Measurements from ENCODE around the gene ITGA2B. TPM values are rescaled to one million over a fixed set of nuclear protein-coding genes. Genes with fewer than 3 reads are reported as not detected.

Gene ITGA2B
- total RNA-seq, 1 experiment from 2014 or later = 8.3 TPM

DNA sequence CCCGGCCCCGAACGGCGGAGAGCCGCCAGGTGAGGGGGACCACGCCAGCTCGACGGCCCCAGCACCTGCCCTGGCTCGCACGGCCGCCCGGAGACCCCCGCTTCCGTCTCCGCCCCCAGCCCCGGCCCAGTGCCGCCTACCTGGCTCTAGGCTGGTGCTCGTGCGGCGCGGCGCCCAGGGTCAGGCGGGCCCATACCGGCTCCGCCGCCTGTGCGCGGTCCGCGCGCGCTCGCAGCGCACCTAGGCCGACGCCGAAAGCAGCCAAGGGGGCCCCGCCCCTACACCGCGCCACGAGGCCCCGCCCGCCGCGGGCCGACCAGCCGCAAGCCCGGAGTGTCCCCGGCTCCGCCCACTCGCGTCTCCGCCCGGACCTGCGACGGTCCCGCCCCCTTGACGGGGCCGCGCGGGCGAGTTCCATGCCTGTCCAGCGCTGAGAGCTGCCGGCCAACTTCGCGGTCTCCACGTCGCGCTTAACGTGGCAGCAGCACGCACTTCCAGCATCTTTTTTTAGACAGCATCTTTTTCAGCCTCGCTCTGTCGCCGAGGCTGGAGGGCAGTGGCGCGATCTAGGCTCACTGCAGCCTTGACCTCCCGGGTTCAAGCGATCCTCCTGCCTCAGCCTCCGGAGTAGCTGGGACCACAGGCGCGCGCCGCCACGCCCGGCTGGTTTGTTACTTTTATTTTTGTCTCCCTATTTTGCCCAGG lies 64.7 kb downstream of the ITGA2B start, which contains the start of gene SLC25A39:
Gene SLC25A39 (minus strand): TSS at position 253 of the 705 bp plus-strand sequence. CDS start 1,261 bp downstream, outside the sequence.
- no peak within 1 kb of the TSS for H2BK120ac ChIP-seq (ENCODE audit: low read depth, low read length, poor library complexity, severe bottlenecking)
- TF ChIP-seq, protein P1, sequence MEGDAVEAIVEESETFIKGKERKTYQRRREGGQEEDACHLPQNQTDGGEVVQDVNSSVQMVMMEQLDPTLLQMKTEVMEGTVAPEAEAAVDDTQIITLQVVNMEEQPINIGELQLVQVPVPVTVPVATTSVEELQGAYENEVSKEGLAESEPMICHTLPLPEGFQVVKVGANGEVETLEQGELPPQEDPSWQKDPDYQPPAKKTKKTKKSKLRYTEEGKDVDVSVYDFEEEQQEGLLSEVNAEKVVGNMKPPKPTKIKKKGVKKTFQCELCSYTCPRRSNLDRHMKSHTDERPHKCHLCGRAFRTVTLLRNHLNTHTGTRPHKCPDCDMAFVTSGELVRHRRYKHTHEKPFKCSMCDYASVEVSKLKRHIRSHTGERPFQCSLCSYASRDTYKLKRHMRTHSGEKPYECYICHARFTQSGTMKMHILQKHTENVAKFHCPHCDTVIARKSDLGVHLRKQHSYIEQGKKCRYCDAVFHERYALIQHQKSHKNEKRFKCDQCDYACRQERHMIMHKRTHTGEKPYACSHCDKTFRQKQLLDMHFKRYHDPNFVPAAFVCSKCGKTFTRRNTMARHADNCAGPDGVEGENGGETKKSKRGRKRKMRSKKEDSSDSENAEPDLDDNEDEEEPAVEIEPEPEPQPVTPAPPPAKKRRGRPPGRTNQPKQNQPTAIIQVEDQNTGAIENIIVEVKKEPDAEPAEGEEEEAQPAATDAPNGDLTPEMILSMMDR (conservative IDR thresholded peaks at IDR 0.05) = no peak
- no CpG with 5 or more reads among the region's 85 CpGs for WGBS (ENCODE audit: extremely low coverage, insufficient read length, low lambda C conversion rate)

More for the DNA sequence above, 64.7 kb downstream of the ITGA2B start, which contains the start of gene SLC25A39:
- Histone ChIP-seq H3K14ac (ENCODE audit: insufficient read depth, low read length) (peak within 1 kb of the TSS; percentile 51), H4K20me1 (ENCODE audit: control insufficient read depth, insufficient read depth, insufficient read length) (no peaks in the 10 kb centered on the region), H4K8ac (replicated peaks; ENCODE audit: insufficient read length, low read depth, low read length) (no peak within 1 kb of the TSS), H3K27me3 (ENCODE audit: insufficient read depth, low read length) (no peaks in the 10 kb centered on the region), H3K23ac (ENCODE audit: insufficient read length, low read depth, low read length) (no peak within 1 kb of the TSS), H3K4me1 (ENCODE audit: insufficient read depth, low read length) (no peaks in the 10 kb centered on the region), H3K4ac (ENCODE audit: low read depth, low read length) (no peak within 1 kb of the TSS), H2BK20ac (ENCODE audit: low read depth, low read length, poor library complexity, severe bottlenecking) (no peak within 1 kb of the TSS), H2AFZ (ENCODE audit: low read length) (no peak within 1 kb of the TSS), H2BK5ac (ENCODE audit: insufficient read length, low read length) (no peak within 1 kb of the TSS), H2AK5ac (ENCODE audit: insufficient read length, low read length) (no peak within 1 kb of the TSS), H3K79me1 (ENCODE audit: insufficient read depth, low read depth, low read length, poor library complexity, severe bottlenecking) (peaks cover 4% of the 10 kb centered on the region), H3K79me2 (ENCODE audit: insufficient read depth, low read length) (peaks cover 4% of the 10 kb centered on the region; the same call in 1 of the 2 replicates), H3K27ac (ENCODE audit: insufficient read length, low read depth, low read length) (no peak within 1 kb of the TSS), H3K56ac (ENCODE audit: insufficient read length, low read depth, low read length) (no peak within 1 kb of the TSS), H3T11ph (ENCODE audit: low read length) (no peak within 1 kb of the TSS), H4K5ac (ENCODE audit: insufficient read length, low read depth, low read length) (no peak within 1 kb of the TSS), H2BK12ac (ENCODE audit: insufficient read length, low read depth, low read length) (no peak within 1 kb of the TSS), H3K9me3 (ENCODE audit: control insufficient read depth, low read depth, low read length) (no peaks in the 10 kb centered on the region), H2BK15ac (ENCODE audit: low read depth, low read length) (no peak within 1 kb of the TSS), H3K9ac (ENCODE audit: extremely low read depth, insufficient read length, low read length) (peak within 1 kb of the TSS; percentile 57), H3K18ac (ENCODE audit: insufficient read length, low read depth, low read length) (peak within 1 kb of the TSS; percentile 22), H3K23me2 (ENCODE audit: insufficient read length, low read depth, low read length, poor library complexity, severe bottlenecking) (peaks cover 13% of the 10 kb centered on the region), H4K91ac (ENCODE audit: insufficient read length, low read depth, low read length) (no peak within 1 kb of the TSS), H3K4me2 (ENCODE audit: insufficient read depth, insufficient read length, low read length) (peak within 1 kb of the TSS; percentile 76)
- H3K4me3 Mint-ChIP-seq = peak within 1 kb of the TSS; percentile 88 to 94
- H3K36me3 Mint-ChIP-seq (ENCODE audit: insufficient read depth in 1 of 3, low read depth in 3 of 3) = peaks cover 16 to 38% (median 24%) of the 10 kb centered on the region in 3 experiments
- H3K27me3 Mint-ChIP-seq (ENCODE audit: low read depth) = peaks cover 19% of the 10 kb centered on the region
- peaks cover 6 to 19% of the 10 kb centered on the region in 2 experiments for H3K4me1 Mint-ChIP-seq
- peak; percentile 96 for DNase-seq
- no peaks in the 10 kb centered on the region for H3K9me3 Mint-ChIP-seq
- peak within 1 kb of the TSS in 1 of 3 experiments; percentile 23; a peak in 1 of 7 replicates for H3K27ac Mint-ChIP-seq

Measured in H9 (cell line).